GM23248 (cell line): ENCODE data around the gene CD9.

ENCODE experiments used
- EZH2 ChIP-seq: fragments of 200-600 bp; sonication (generic); IDR thresholded peaks from 2 replicates; pipeline ENCODE4 v1.6.1; 2018; ENCODE audit warnings: antibody characterized with exemption, mild to moderate bottlenecking; ENCODE audit not compliant: insufficient read depth, poor library complexity, severe bottlenecking
- EZH2phosphoT487 ChIP-seq: fragments of 200-600 bp; sonication (generic); IDR thresholded peaks from 2 replicates; pipeline ENCODE4 v1.6.1; 2018; ENCODE audit warnings: antibody characterized with exemption, moderate library complexity, mild to moderate bottlenecking, low read depth; ENCODE audit not compliant: insufficient read depth

DNA sequence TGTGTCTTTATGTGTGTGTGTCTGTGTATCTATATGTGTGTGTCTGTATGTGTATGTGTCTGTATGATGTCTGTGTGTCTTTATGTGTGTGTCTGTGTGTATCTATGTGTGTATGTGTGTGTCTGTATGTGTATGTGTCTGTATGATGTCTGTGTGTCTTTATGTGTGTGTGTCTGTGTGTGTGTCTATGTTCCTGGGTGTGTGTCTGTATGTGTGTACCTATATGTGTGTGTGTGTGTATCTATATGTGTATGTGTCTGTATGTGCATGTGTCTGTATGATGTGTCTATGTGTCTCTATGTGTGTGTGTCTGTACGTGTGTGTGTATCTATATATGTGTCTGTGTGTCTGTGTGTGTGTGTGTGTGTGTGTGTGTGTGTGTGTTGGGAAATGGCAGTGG is 19.0 kb upstream of the CD9 start:
- TF ChIP-seq EZH2 = no peak
- TF ChIP-seq EZH2phosphoT487 = no peak
